GM12864 (cell line): ENCODE measurements around the gene ZNF823.
A peak's percentile ranks its signal among the peaks of the same experiment; 100 is the strongest.
"Not testable (repeated sequence)": the region's sequence is repeated elsewhere in the genome, so short reads cannot be mapped to it uniquely, and the experiment has no call there.

ENCODE experiments used
- DNase-seq: peaks from one replicate; pipeline ENCODE4 v3.0.0-alpha.2; 2011; ENCODE audit warnings: low read depth
- H3K4me3 ChIP-seq: 2 replicates; pipeline ENCODE4 v1.5.1; 2011; ENCODE audit warnings: mild to moderate bottlenecking, low read depth, low read length, control low read depth
- TF ChIP-seq, protein P1 (sequence below): IDR thresholded peaks from 2 replicates; pipeline ENCODE4 v1.5.1; 2011; ENCODE audit warnings: low read depth, mild to moderate bottlenecking, moderate library complexity, low read length, control low read depth, inconsistent platforms; ENCODE audit errors: missing control alignments

ZNF823 gene

DNA sequence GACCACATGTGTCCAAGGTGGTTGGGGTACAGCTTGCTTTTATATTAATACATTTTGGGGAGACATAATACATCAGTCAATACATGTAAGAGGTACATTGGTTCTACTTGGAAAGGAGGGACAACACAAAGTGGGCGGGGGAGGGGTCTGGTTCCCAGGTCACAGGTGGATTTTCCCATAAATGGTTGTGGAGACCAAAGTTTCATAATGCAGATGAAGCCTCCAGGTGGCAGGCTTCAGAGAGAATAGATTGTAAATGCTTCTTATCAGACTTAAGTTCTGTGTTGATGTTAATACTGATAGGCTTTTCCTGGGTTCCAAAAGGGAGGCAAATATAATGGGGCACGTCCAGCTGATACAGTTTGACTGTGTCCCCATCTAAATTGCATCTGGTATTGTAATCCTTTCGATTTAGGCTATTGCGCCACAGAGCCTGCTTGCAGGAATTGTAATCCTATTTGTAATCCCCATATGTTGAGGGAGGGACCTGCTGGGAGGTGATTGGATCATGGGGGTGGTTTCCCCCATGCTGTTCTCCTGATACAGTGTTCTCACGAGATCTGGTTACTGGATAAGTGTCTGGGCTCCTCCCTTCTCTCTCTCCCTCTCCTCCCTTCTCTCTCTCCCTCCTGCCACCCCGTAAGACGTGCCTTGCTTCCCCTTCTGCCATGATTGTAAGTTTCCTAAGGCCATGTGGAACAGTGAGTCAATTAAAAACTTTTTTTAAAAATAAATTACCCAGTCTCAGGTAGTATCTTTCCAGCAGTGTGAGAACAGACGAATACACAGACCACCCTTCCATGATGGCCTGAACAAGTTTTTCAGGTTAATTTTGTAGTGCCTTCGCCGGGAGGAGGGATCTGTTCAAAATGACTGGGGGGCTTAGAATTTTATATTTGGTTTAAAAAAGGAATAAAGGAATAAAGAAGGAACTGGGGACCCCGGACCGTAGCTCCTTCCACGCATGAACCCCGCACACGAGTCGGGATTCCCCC lies 44.9 kb downstream of the ZNF823 start:
- no peak for DNase-seq
- peak overlapping the region; percentile 59 for H3K4me3 ChIP-seq

DNA sequence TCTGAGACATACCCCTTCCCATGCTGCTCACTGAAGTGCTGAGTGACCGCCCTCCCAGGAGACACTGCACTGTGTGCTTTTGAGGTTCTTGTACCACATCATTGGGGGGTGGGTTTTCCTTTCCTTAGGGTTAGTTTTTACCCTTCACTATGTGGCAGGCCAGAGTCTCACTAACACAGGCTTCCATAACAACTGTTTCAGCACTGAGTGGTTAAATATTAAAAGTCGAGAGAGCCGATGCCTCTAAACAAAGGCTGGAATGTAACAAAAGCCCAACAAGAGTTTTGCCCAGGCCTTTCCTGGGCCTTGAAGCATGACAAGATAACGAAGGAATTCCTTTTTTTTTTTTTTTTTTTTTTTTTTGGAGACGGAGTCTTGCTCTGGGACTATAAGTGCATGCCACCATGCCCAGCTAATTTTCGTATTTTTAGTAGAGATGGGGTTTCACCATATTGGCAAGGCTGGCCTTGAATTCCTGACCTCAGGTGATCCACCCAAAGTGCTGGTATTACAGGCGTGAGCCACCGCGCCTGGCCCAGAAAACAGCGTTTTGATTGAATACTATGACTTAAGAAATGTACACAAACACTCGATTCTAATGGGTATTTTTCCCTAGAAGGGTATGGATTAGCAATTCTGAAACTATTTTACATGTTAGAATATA lies 46.5 kb downstream of the ZNF823 start:
- H3K4me3 ChIP-seq, result no peak overlapping the region
- TF ChIP-seq, protein P1, sequence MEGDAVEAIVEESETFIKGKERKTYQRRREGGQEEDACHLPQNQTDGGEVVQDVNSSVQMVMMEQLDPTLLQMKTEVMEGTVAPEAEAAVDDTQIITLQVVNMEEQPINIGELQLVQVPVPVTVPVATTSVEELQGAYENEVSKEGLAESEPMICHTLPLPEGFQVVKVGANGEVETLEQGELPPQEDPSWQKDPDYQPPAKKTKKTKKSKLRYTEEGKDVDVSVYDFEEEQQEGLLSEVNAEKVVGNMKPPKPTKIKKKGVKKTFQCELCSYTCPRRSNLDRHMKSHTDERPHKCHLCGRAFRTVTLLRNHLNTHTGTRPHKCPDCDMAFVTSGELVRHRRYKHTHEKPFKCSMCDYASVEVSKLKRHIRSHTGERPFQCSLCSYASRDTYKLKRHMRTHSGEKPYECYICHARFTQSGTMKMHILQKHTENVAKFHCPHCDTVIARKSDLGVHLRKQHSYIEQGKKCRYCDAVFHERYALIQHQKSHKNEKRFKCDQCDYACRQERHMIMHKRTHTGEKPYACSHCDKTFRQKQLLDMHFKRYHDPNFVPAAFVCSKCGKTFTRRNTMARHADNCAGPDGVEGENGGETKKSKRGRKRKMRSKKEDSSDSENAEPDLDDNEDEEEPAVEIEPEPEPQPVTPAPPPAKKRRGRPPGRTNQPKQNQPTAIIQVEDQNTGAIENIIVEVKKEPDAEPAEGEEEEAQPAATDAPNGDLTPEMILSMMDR, result no peak

More for the DNA sequence above, 44.9 kb downstream of the ZNF823 start:
- TF ChIP-seq, protein P1, result no peak

DNA sequence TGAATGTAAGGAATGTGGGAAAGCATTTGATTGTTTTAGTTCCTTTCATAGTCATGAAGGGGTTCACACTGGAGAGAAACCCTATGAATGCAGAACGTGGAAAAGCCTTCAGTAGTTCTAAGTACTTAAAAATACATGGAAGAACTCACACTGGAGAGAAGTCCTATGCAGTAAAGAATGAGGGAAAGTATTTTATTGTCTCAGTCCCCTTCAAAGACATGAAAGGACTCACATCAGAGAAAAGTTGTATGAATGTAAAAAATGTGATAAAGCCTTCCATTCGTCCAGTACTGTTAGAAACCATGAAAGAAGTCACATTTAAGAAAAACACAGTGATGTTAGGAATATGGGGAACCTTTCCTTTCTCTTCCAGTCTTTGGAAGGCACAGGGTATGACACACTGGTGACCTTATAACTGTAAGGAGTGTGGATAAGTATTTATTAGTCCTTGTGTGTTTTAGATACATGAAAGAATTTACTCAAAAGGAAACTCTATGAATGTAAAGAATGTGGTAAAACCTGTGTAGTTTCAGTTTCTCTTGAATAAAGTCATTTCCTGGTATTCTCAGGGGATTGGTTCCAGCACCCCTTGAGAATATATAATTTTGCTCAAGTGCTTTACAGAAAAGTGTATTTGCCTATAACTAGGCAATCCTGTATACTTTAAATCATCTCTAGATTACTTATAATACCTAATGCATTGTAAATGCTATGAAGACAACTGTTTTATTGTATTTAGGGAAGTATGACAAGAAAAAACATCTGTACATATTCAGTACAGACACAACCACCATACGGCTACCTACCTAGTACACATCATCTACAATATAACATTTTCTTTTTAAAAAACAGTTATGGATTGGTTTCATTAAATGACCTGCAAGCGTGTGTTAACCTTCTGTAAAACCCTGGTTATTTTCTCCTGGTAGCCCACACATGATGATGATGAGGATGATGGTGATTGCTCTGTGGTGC lies 52.8 kb downstream of the ZNF823 start:
- TF ChIP-seq, protein P1, result no peak

More for the DNA sequence above, 46.5 kb downstream of the ZNF823 start:
- DNase-seq, result no peak

DNA sequence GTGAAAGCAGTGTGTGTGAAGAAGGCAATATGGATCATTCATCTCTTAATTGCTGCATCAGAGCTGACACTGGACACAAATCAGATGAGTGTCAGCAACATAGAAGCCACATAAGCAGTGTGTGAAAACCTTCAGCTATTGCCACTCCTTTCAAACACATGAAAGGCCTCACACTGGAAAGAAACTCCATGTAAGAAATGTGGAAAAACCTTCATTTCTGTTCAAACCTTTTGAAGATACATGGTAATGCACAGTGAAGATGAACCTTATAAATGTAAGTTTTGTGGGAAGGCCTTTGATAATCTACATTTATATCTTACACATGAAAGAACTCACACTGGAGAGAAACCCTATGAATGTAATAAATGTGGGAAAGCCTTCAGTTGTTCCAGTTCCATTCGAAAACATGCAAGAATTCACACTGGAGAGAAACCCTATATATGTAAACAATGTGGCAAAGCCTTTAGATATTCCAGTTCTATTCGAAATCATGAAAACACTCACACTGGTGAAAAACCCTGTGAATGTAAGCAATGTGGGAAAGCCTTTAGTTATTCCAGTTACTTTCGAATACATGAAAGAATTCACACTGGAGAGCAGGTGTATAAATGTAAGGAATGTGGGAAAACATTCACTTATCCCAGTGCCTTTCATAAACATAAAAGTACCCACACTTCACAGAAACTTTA lies 53.6 kb downstream of the ZNF823 start:
- DNase-seq, result no peak
- no peak overlapping the region for H3K4me3 ChIP-seq

More for the DNA sequence above, 52.8 kb downstream of the ZNF823 start:
- H3K4me3 ChIP-seq, result no peak overlapping the region
- DNase-seq, result no peak

DNA sequence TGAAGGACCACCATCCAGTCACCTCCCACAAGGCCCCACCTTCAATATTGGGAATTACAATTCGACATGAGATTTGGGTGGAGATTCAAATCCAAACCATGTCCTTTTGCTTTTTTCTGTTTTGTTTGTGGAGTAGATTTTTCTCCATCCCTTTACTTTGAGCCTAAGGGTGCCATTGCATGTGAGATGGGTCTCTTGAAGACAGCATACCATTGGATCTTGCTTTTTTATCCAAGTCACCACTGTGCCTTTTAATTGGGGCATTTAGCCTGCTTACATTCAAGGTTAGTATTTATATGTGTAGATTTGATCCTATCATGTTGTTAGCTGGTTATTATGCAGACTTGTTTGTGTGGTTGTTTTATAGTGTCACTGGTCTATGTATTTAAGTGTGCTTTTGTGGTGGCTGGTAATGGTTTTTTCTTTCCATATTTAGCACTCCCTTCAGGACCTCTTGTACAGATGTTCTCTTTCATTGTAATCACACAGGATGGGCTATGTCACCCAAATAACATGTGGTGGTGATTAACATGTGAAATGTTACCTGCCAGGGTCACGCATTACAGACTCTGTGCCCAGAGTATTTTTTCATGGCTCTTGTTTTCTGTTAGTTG lies 58.0 kb downstream of the ZNF823 start:
- DNase-seq, result no peak
- TF ChIP-seq, protein P1, result no peak
- no peak overlapping the region for H3K4me3 ChIP-seq

More for the DNA sequence above, 53.6 kb downstream of the ZNF823 start:
- TF ChIP-seq, protein P1, result no peak

DNA sequence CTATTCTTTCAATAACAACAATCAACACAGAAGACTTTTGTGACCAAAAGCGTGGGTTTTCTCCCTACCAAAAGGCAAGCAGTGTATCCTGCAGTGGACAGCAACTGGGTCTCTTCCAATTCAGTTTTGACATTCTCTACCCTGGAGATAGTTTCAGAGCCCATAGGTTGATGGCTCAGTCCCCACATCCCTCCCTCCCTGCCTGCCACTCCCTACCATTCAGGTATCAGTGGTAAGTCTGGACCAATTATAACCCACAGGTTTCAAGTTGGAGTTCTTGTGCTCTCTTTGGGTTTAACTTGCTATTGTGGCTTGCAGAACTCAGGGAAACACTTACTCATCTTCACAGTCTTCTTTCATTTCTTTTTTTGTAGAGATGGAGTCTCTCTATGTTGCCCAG lies 60.2 kb downstream of the ZNF823 start:
- TF ChIP-seq, protein P1, result no peak
- DNase-seq, result no peak
- no peak overlapping the region for H3K4me3 ChIP-seq

DNA sequence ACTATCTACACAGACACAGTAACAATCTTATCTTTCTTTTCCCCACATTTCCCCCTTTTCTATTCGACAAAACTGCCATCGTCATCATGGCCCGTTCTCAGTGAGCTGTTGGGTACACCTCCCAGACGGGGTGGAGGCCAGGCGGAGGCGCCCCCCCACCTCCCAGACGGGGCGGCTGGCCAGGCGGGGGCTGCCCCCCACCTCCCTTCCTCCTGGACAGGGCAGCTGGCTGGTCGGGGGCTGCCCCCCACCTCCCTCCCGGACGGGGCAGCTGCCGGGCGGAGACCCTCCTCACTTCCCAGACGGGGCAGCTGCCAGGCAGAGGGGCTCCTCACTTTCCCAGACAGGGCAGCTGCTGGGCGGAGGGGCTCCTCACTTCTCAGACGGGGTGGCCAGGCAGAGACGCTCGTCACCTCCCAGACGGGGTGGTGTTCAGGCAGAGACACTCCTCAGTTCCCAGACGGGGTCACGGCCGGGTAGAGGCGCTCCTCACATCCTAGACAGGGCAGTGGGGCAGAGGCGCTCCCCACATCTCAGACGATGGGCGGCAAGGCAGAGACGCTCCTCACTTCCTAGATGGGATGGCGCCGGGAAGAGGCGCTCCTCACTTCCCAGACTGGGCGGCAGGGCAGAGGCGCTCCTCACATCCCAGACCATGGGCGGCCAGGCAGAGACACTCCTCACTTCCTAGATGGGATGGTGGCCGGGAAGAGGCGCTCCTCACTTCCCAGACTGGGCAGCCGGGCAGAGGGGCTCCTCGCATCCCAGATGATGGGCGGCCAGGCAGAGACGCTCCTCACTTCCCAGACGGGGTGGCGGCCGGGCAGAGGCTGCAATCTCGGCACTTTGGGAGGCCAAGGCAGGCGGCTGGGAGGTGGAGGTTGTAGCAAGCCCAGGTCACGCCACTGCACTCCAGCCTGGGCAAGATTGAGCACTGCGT lies 61.8 kb downstream of the ZNF823 start:
- not testable (repeated sequence) for DNase-seq, H3K4me3 ChIP-seq
